A673 (cell line): ENCODE data around the gene MAP2K3.
"Not testable (repeated sequence)": the region's sequence is repeated elsewhere in the genome, so short reads cannot be mapped to it uniquely, and the experiment has no call there.

Experiments
- EZH2 ChIP-seq: fragments of 200-600 bp; sonication (generic); IDR thresholded peaks from 2 replicates; pipeline ENCODE4 v1.6.1; 2017; ENCODE audit warnings: borderline replicate concordance, low read depth, mild to moderate bottlenecking, mixed read lengths, antibody characterized with exemption, low read length; ENCODE audit not compliant: poor library complexity, severe bottlenecking
- TF ChIP-seq, protein P1 (sequence below): fragments of 300-800, 200-600 bp; sonication (generic); conservative IDR thresholded peaks from 2 replicates; pipeline ENCODE4 v1.5.1; 2017; ENCODE audit warnings: low read depth, mild to moderate bottlenecking, antibody characterized with exemption, low read length, moderate library complexity, mixed read lengths

DNA sequence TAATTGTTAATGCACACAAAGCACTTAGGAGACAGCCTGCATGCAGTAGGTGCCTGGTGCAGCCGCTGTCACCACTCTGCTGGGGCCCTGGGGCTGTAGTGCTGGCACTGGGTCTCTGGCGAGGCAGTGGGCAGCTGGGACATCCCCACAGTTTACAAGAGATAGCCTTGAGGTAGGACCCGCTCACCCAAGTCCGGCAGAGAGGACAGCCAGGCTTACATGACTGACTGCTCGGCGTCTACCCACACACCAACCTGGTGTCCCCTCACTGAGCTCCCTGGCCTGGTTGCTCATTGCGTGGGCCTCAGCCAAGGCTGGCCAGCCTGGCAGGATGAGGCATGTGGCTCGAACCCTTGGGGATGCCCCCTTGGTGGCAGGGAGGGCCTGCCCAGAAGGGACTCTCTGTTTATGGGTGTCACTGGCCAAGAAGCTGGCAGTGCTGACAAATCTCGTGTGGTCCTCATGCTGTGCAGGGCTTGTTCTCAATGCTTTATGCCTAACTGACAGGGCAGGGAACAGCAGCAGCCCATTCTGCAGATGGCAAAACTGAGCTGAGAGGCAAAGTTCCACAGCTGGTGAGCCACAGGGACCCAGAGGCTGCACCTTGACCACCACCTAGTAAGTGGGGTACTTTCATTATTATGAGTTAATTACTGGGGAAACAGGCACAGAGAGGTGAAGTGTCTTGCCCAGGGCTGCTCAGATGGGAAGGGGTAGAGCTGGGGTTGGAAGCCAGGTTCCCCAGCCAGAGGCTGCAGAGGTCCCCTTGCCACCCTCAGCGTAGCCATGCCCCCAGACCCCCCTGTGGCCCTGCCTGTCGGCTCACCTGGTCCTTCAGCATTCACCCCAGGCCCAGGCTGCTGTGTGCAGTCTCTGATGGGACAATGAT lies 58.8 kb downstream of the MAP2K3 start:
- TF ChIP-seq, protein P1, sequence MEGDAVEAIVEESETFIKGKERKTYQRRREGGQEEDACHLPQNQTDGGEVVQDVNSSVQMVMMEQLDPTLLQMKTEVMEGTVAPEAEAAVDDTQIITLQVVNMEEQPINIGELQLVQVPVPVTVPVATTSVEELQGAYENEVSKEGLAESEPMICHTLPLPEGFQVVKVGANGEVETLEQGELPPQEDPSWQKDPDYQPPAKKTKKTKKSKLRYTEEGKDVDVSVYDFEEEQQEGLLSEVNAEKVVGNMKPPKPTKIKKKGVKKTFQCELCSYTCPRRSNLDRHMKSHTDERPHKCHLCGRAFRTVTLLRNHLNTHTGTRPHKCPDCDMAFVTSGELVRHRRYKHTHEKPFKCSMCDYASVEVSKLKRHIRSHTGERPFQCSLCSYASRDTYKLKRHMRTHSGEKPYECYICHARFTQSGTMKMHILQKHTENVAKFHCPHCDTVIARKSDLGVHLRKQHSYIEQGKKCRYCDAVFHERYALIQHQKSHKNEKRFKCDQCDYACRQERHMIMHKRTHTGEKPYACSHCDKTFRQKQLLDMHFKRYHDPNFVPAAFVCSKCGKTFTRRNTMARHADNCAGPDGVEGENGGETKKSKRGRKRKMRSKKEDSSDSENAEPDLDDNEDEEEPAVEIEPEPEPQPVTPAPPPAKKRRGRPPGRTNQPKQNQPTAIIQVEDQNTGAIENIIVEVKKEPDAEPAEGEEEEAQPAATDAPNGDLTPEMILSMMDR: not testable (repeated sequence)
- TF ChIP-seq EZH2: not testable (repeated sequence)
